ENCODE measurements around the gene CRB1.

The CRB1 gene

DNA sequence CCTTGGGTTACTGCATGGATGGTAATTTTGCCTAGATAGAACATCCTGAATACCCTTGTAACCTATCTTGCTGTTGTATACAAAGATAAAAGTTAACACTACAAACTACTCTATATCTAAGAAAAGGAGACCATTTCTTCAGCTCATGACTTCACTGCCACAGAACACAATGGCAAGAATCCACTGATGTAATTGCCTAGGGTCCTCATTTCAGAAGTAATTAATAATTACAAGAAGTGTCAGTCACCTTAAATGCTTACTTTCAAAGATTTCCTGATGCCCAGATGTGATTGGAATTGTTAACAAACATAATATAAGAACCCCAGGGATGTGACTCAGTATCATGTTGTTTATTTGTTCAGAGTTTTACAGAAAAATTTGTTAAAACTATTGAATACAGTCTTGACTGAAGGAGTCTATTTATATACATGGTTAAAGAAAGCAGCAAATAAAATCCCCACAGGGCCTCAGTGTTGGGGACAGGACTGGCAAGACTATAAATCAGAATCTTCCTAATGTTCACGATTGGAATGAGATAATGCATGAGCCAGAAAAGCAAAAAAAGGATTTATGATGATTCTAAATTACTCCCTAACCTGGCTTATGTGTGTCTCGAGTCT, 83.9 kb downstream of the CRB1 start:
- DNase-seq: no peak

DNA sequence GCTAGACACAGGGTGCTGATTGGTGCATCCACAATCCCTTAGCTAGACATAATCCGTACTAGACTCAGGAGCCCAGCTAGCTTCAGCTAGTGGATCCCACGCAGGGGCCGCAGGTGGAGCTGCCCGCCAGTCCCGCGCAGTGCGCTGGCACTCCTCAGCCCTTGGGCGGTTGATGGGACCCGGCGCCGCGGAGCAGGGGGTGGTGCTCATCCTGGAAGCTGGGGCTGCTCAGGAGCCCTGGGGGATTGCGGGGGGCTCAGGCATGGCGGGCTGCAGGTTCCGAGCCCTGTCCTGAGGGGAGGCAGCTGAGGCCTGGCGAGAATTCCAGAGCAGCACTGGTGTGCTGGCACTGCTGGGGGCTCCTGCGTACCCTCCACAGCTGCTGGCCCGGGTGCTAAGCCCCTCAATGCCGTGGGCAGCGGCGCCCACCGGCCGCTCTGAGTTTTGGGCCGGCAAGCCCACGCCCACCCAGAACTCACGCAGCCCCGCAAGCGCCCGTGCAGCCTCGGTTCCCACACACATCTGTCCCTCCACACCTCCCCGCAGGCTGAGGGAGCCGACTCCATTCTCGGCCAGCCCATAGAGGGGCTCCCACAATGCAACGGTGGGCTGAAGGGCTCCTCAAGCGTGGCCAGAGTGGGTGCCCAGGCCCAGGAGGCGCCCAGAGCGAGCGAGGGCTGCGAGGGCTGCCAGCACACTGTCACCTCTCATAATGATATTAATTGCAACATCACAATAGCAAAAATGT, 87.4 kb downstream of the CRB1 start:
- no peak for DNase-seq

DNA sequence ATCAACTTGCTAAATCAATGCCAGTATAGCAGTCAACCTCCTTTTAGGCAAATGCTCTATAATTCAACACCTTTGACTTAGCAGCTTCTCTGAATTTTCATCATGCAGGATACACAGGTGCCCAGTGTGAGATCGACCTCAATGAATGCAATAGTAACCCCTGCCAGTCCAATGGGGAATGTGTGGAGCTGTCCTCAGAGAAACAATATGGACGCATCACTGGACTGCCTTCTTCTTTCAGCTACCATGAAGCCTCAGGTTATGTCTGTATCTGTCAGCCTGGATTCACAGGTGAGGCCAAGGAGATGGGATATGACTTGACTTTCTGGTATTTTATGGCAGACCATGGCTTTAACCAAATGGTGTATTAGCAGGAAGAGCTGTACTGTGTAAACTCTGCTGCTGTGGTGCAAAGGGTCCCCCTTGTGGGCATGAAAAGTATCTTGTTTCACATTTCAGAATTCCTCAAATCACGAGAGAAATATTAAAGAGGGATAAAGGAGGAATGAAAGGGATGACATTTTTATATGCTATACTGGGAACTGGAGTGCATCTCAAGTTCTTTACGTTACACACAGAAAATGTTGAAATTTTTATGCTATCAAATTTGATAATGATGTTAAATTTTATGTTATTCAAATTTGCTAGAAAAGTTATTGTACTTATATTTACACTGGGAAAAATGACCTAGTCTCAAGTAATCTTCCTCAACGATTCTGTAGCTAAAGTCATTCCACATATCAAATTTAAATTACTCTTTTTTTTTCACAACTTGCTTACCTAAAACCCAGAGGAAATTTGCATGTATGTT, 88.9 kb downstream of the CRB1 start:
- no peak for DNase-seq

DNA sequence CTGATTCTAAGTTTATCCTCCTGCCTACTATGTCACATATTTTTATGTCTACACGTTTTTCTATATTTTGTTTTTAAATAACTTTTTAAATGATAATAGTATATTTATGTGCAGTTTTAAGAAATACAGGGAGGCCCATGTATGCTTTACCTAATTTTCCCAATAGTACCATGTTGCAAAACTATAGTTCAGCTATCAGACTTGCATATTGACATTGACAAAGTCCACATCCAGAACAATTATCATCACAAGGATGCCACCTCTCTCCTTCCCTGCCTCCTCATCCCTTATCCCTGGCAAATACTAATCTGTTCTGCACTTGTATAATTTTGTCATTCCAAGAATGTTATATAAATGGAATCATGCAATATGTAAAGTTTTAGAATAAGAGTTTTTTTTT, 90.9 kb downstream of the CRB1 start:
- DNase-seq: no peak

DNA sequence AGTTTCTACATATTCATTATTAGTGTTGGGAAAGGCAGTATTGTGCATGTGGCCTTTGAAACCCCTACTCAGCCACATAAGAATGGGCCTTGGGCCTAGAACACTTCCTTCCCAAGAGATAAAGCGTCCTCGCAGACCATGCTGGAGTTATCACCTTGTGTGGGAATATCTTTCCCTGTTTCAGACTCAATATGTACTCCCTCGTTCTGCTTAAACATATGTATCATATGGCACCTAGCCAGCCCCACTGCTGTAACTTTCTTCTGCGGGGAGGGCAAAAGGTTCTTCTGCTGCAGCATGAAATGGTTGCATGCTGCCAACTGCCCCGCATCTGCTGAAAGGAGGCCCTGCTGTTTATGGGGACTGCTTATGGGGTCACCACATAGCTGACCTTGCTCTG, 92.0 kb downstream of the CRB1 start:
- no peak for DNase-seq

DNA sequence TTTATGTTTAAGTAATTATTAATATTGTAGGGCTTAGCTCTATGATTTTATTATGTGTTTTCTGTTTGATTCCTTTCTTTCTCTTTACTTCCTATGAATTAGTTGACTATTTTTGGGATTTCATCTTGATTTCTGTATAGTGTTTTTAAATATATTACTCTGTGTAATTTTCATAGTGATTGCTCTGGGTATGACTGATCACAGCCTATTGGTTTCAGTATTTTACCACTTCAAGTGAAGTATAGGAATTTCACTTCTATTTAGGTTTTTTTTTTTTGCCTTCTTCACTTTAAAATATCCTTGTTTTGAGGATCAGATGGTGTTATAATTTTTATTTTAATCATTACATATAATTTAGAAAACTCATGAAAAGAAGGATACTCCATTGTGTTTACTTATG, 94.8 kb downstream of the CRB1 start:
- no peak for DNase-seq

DNA sequence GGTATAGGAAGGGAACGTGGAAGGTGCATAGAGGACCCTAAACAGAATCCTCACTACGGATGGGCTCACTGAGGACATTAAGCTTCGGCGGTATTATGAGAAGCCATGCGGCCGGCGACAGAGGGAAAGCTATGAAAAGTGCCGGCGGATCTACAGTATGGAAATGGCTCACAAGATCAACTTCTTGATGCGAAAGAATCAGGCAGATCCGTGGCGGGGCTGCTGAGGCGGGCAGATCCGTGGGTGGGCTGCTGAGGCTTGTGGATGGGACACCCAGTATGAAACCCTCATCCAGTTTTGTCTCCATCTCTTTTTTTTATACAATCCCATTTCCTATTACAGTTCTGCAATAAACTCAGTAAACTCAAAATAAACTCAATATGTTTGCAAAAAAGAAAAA, 95.8 kb downstream of the CRB1 start:
- DNase-seq: no peak

DNA sequence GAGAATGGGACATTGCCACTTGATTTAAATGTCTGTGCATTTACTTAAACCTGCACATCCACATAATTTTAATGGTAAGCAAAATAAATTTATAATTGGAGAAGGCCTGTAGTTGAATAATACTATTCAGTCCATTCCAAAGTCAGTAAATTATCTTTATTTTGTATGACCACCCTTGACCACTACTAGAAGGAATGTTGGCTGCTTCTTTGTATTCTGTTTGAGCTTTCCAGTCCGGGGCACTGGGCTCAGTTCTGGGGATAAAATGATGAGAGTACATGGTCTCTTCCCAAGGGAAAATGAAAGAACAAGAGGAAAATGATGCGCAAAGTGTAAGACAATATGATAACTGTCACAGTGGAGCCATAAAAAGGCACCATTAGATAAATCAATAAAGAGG, 98.9 kb downstream of the CRB1 start:
- DNase-seq: no peak

DNA sequence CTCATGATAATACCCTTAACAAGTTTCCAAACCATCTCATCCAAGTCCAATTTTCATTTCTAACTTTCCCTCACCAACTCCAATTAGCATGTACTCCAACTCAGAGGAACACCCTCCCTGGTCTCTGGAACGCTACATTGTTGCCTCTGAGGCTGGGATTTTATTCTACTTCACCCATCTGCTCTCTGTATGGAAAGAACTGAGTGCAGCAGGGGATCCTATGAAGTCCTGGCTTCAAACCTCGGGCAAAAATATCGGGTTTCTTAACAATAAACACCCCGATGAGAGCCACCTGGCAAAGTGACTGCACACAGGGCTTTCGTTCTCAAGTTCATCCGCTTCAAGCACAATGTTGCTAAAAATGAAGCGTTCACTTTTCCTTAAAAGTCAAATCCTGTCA, 99.6 kb downstream of the CRB1 start:
- DNase-seq: no peak

DNA sequence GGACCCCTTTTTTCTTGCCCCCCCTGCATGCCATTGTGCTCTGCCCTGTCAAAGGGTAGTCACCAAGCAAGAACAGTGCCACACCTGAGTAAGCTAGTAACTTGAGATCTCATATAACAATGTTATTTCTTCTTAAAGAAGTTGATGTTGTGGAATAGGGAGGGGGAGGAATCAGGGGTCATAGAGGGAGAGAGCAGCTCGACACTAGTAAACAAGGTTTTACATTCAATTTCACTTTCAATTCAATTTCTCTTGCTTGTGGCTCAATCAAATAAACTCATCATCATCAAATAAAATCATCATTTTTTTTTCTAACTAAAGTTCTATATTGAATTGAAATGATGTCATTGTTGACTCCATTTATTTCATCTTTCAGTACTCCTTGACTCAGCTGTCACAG, 106.4 kb downstream of the CRB1 start:
- DNase-seq: no peak

DNA sequence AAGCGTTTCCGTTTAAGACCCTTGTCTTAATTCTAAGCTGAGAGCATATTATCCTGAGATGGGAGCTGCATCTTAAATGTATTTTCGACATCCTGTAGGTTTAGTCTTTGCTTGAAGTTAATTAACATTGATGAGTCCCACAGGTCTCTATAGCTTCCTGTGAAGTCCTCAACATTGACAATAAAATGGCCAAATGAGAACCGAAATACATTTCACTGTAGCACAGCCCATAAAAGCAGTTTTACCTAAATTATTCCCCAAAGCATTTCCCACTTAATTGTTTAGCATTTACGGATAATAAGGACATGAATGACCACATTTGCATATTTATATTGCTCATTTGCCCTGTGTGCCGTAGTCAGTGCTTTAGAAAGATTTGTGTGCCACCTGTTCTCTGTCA, 116.4 kb downstream of the CRB1 start:
- no peak for DNase-seq

DNA sequence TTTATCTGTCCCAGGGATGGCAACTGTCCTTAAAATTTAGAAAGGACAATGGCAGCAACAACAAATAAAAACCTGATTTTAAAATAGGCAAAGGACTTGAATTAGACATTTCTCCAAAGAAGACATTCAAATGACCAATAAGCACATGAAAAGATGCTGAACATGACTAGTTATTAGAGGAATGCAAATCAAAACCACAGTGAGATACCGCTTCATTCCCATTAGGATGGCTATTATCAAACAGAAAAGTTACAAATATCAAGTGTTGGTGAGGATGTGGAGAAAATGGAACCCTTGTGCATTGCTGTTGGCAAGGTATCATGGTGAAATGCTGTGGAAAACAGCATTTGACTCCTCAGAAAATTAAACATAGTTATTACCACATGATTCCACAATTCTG, 120.7 kb downstream of the CRB1 start:
- DNase-seq: no peak

DNA sequence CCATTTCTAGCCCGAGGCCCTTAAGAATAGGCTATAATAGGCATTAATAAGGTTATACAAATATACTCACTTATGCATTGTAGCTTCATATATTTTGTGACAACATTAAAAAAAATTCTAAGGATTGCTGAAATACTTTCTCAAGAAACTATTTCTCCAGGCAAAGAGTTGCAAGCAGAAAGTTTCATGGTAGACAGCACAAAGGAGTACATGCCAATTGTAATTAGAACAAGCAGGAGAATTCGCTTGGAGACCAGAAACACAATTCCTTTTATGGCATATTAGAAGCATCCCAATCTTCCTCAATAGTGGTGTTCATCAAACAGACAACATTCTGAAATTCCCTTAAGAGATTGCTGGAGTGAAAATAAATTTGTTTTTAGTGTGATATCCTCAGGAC, 122.8 kb downstream of the CRB1 start:
- no peak for DNase-seq

DNA sequence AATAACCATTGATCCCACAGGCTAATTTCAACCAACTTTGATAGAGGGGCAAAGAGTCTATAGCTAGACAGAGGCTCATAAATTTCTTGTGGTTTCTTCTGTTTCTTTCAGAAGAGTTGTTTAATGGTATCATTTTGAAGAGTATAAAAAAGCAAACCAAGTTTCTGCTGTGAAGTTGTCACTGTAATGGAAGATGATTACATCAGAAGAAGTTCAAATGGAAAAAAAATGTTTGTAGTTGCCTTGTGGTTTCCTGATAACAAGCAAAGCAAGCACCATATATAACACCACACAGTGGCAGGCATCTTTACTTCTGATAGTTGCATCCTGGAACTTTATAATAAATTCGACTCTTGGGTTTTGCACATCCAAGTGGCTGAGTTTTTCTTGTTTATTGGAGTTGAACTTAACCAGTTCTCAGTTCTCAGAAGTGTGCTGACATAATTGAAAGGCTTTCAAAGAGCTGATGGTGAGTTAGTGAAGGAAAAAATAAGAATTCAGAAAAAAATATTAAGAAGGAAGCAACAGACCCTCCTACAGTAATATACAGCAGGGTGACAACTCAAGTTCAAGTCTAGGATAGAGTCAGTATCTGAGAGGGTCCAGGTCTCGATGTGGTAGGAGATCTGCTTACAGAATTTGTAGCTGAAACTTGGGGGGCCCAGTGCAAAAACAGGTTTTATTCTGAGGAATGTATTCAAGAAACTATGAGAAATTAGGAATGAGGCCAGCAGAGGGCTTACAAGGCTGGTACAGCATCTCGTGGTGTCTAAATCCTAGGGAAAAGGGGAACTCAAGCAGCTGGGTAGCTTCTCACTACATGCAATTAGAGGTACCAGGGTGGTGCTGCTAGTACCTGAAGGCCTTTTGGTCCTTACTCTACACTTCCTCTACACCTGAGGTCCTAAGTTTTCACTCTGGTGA, 123.5 kb downstream of the CRB1 start:
- no peak for DNase-seq

DNA sequence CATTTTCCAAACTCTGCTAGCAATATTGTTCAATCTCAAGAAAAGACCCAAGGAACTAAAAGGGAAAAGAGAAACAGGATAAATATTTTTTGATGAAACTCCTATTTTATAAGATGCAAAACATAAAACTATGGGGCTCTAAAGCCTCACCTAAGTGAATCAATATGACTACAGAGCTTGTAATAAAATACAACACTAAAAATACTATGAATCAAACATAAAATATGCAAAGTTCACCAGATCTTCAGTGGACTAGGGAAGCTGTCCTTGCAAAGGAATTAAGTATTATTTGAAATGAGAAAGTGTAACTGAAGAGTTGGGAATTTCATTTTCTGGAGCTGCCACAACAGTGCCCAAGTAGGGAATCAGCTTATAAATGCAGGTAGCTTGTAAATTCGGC, 124.5 kb downstream of the CRB1 start:
- DNase-seq: no peak

DNA sequence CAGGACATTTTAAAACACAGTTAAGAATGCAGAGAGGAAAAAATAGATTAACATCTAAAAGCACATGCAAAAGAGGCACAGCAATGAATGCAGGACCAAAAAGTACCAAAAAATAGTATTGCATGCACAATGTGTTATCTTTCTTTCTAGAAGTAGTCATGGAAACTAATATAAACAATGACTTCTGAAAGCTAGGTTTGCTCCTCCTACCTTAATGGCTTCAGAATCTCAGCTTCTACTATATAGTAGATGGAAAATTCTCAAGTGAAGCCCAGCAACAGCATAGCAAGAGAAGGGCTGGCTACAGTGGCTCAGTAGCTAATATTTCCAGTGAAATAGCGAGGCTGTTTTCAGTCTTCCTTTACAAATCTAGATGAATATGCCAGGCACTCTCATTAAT, 125.1 kb downstream of the CRB1 start:
- no peak for DNase-seq

DNA sequence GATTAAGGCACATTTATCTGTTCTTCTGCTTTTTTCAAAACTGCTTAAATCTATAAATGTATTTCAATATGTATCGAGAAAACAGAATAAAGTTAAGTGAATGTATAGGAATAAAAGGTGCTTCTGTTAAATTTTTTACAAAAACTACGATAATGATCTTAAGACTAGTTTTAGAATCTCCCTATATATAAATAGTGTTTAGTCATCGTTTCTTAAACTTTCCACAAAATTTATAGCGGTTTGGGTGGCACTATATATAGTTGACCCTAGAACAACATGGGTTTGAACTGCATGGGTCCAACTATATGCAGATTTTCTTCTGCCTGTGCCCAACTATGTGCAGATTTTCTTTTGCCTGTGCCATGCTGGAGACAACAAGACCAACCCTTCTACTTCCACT, 125.7 kb downstream of the CRB1 start:
- DNase-seq: no peak

DNA sequence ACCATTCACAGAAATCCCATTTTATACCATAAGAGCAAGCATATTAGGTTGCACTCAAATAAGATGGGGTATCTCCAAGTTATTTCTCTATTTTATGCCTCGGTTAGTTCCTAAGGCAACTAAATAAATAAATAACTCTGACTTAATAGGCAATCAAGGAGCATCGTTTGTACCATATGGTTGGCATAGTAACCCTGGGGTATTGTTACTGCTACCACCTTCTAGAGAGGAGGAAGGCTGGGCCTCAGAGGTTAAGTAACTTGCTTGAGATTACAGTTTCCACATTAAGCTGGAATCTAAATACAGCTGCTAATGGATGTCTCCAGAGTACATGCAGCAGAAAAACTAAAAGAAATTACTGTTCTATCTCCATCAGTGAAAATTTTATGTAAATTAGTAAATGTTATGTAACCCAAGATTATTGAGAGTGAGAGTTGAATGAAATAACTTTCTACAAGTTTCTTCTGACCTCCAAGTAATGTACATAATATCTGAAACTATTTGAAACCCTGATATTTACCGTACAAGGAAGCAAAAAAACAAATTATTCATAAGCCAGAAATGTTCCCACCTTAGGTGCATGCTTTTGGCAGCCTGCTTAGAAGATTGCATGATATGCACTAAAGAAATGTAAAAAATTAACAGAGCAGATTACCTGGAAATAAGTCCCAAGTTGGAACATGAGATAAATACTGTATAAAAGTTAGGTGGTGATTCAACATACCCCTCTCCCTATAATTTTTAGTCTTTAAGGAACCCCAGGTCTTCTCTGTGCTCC, 127.0 kb downstream of the CRB1 start:
- DNase-seq: no peak

DNA sequence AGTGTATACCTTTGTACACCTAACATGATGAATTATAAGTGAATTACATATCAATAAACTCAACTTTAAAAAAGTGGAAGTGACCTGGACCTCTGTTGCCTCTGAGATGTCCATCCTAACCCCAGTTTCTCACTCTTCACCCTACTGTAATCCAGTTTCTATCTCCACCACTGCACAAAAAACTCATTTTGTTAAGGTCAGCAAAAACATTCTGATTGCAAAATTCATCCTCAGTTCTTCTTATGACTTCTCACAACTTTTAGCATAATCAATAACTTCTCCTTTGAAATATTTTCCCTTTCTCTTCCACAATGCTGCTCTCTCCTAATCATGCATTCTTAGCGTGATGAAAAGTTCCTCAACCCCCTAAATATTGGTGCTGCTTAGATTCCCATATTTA, 129.8 kb downstream of the CRB1 start:
- DNase-seq: no peak

DNA sequence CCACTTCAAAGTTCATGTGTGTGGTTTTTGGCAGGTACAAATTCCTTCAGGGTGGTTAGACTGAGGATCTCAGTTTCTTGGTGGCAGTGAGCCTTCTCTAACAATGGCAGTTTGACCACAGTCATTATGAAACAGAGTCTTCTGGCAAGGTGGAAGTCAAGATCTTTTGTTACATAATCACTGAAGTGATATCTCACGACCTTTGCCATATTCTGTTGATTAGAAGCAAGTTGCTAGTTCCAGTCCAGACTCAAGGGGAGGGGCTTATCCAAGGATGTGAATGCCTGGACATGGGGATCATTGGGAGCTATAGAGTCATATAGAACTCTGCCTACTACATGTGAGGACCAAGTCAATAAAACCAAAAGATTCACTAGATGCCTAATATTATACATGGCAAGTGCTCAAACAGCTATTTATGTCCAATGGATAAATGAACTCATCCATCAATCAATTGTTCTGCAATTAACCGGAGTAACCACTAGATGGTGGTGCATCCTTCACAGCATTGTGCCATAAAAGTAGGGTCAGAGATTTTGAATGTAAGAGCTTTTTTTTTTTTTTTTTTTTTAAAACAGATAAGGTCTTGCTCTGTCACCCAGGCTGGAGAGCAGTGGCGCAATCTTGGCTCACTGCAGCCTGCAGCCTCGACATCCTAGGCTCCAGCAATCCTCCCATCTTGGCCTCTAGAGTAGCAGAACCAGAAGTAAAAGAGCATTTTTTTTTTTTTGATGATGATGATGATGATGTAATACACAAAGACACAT, 131.9 kb downstream of the CRB1 start:
- no peak for DNase-seq

DNA sequence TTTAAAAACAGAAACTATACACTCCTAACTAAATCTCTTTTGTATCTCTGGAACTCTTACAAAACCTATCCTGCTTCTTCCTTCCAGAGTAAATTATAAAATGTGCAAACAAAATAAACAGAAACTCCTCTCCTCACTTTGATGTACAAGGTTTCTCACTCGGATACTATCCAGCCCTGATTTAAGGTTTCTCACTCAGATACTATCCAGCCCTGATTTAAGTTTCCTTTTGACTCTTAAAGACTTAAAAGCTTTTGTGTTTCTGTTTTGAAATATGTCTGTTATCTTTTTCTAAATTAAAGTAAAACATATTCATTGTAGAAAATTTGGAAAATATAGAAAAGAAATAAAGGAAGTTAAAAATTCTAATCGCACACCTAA, 132.5 kb downstream of the CRB1 start:
- no peak for DNase-seq

DNA sequence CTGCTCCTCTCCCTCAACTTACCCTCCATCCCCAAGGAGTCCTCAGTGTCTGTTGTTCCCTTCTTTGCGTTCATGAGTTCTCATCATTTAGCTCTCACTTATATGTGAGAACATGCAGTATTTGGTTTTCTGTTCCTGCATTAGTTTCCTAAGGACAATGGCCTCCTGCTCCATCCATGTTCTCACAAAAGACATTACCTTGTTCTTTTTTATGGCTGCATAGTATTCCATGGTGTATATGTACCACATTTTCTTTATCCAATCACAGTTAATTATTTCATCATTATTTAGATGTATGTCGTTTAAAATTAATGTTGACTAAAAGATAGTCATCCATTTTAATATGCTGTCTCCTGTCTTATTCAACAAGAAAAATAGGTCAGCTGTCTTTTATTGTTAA, 134.1 kb downstream of the CRB1 start:
- no peak for DNase-seq
